ENCODE measurements around the gene CSTF2T.

The CSTF2T gene

GRCh38 chr10:51696251-51696650, 3.1 kb downstream of the CSTF2T start:
- H3K36me3 ChIP-seq (ENCODE audit: insufficient read depth, low read length) = peaks cover 31% of the 10 kb centered on the region
- 0 out of 2 replicates have a peak, but pooled peaks cover 3% of the 10 kb centered on the region for H4K20me1 ChIP-seq (ENCODE audit: insufficient read depth, low read length)
- H3K9ac ChIP-seq (ENCODE audit: low read length) = no peak overlapping the region
- no peaks in the 10 kb centered on the region for H3K9me3 ChIP-seq (ENCODE audit: low read length)
- H3K27ac ChIP-seq (ENCODE audit: low read depth, low read length, poor library complexity, severe bottlenecking) = no peak overlapping the region
- H2AFZ ChIP-seq (ENCODE audit: low read length) = no peak overlapping the region
- H3K4me1 ChIP-seq (ENCODE audit: insufficient read depth, low read length, severe bottlenecking) = peaks cover 23% of the 10 kb centered on the region
- peaks cover 7% of the 10 kb centered on the region; the same call in 1 of the 2 replicates for H3K79me2 ChIP-seq (ENCODE audit: insufficient read depth, low read length)
- no peaks in the 10 kb centered on the region for H3K27me3 ChIP-seq (ENCODE audit: insufficient read depth, low read length)
- no peaks in the 10 kb centered on the region for H3F3A ChIP-seq (ENCODE audit: insufficient read depth, low read length)
- no peak overlapping the region for H3K4me3 ChIP-seq (ENCODE audit: low read depth, low read length, poor library complexity, severe bottlenecking)
- TF ChIP-seq EZH2 (IDR thresholded peaks at IDR 0.05; ENCODE audit: borderline replicate concordance, low read length) = no peak
- TF ChIP-seq, protein P1, sequence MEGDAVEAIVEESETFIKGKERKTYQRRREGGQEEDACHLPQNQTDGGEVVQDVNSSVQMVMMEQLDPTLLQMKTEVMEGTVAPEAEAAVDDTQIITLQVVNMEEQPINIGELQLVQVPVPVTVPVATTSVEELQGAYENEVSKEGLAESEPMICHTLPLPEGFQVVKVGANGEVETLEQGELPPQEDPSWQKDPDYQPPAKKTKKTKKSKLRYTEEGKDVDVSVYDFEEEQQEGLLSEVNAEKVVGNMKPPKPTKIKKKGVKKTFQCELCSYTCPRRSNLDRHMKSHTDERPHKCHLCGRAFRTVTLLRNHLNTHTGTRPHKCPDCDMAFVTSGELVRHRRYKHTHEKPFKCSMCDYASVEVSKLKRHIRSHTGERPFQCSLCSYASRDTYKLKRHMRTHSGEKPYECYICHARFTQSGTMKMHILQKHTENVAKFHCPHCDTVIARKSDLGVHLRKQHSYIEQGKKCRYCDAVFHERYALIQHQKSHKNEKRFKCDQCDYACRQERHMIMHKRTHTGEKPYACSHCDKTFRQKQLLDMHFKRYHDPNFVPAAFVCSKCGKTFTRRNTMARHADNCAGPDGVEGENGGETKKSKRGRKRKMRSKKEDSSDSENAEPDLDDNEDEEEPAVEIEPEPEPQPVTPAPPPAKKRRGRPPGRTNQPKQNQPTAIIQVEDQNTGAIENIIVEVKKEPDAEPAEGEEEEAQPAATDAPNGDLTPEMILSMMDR (IDR thresholded peaks at IDR 0.05; ENCODE audit: low read length) = no peak
- H3K4me2 ChIP-seq (ENCODE audit: low read length) = no peak overlapping the region
- H3K9me2 ChIP-seq (ENCODE audit: low read depth, low read length) = no peaks in the 10 kb centered on the region

- Histone ChIP-seq H3K9me3 (ENCODE audit: low read length) (no peaks in the 10 kb centered on the region), H3K4me2 (ENCODE audit: low read length) (no peak overlapping the region), H3F3A (ENCODE audit: insufficient read depth, low read length) (no peaks in the 10 kb centered on the region), H3K36me3 (ENCODE audit: insufficient read depth, low read length) (peaks cover 31% of the 10 kb centered on the region), H2AFZ (ENCODE audit: low read length) (no peak overlapping the region), H3K27ac (ENCODE audit: low read depth, low read length, poor library complexity, severe bottlenecking) (no peak overlapping the region), H3K9me2 (ENCODE audit: low read depth, low read length) (no peaks in the 10 kb centered on the region), H3K4me3 (ENCODE audit: low read depth, low read length, poor library complexity, severe bottlenecking) (no peak overlapping the region), H3K4me1 (ENCODE audit: insufficient read depth, low read length, severe bottlenecking) (peaks cover 16% of the 10 kb centered on the region), H3K79me2 (ENCODE audit: insufficient read depth, low read length) (peaks cover 7% of the 10 kb centered on the region; the same call in 1 of the 2 replicates), H3K27me3 (ENCODE audit: insufficient read depth, low read length) (no peaks in the 10 kb centered on the region), H3K9ac (ENCODE audit: low read length) (no peak overlapping the region), H4K20me1 (ENCODE audit: insufficient read depth, low read length) (0 out of 2 replicates have a peak, but pooled peaks cover 3% of the 10 kb centered on the region)
- TF ChIP-seq, protein P1 (IDR thresholded peaks at IDR 0.05; ENCODE audit: low read length) = no peak
- no peak for TF ChIP-seq EZH2 (IDR thresholded peaks at IDR 0.05; ENCODE audit: borderline replicate concordance, low read length)
These were observed 5.2 kb downstream of the CSTF2T start for GRCh38 chr10:51694086-51694768.

DNA sequence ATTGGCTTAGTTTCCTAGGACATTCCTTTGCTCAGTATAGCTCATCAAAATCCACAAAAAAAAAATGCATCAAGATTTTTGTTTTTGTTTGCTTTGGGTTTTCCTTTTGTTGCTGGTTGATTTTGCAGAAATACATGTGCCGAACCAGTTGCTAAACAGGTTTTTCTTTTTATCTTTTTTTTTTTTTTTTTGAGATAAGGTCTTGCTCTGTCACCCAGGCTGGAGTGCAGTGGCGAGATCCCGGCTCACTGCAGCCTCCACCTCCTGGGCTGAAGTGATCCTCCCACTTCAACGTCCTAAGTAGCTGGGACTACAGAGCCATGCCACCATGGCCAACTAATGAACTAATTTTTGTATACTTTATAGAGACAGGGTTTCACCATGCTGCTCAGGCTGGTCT, 8.3 kb downstream of the CSTF2T start:
- no peaks in the 10 kb centered on the region for H3K9me2 ChIP-seq (ENCODE audit: low read depth, low read length)
- H3K9ac ChIP-seq (ENCODE audit: low read length) = no peak overlapping the region
- H4K20me1 ChIP-seq (ENCODE audit: insufficient read depth, low read length) = 0 out of 2 replicates have a peak, but pooled peaks cover 3% of the 10 kb centered on the region
- no peak overlapping the region for H2AFZ ChIP-seq (ENCODE audit: low read length)
- TF ChIP-seq, protein P1 (IDR thresholded peaks at IDR 0.05; ENCODE audit: low read length) = no peak
- TF ChIP-seq EZH2 (IDR thresholded peaks at IDR 0.05; ENCODE audit: borderline replicate concordance, low read length) = no peak
- no peaks in the 10 kb centered on the region for H3F3A ChIP-seq (ENCODE audit: insufficient read depth, low read length)
- no peaks in the 10 kb centered on the region for H3K79me2 ChIP-seq (ENCODE audit: insufficient read depth, low read length)
- no peak overlapping the region for H3K27ac ChIP-seq (ENCODE audit: low read depth, low read length, poor library complexity, severe bottlenecking)
- no peak overlapping the region for H3K4me3 ChIP-seq (ENCODE audit: low read depth, low read length, poor library complexity, severe bottlenecking)
- H3K36me3 ChIP-seq (ENCODE audit: insufficient read depth, low read length) = peaks cover 8% of the 10 kb centered on the region
- no peaks in the 10 kb centered on the region for H3K9me3 ChIP-seq (ENCODE audit: low read length)
- no peaks in the 10 kb centered on the region for H3K4me1 ChIP-seq (ENCODE audit: insufficient read depth, low read length, severe bottlenecking)
- no peak overlapping the region for H3K4me2 ChIP-seq (ENCODE audit: low read length)
- H3K27me3 ChIP-seq (ENCODE audit: insufficient read depth, low read length) = no peaks in the 10 kb centered on the region
